Measurements from ENCODE around the gene BTG2. TPM values are rescaled to one million over a fixed set of nuclear protein-coding genes. Genes with fewer than 3 reads are reported as not detected.

BTG2 gene
- total RNA-seq, 1 donor from 2014 or later, result 448 TPM

- TF ChIP-seq CTCF (IDR thresholded peaks at IDR 0.05), result peak; percentile 18
- ChIA-PET POLR2A (interaction anchor here (0.7 to 11.5 kb wide), 6 partner anchors 14 to 146 kb away, joined by 3 to 194 read pairs (median 10); partner anchors contain the start of gene BTG2), CTCF (interaction anchor here (0.8 to 16.5 kb wide), 20 partner anchors 9 to 359 kb away, joined by 3 to 525 read pairs (median 10); partner anchors contain the start of gene BTG2)
- peaks cover 16% of the 10 kb centered on the region for H3K4me1 Mint-ChIP-seq
- H3K27ac Mint-ChIP-seq, result no peak overlapping the region
- no peaks in the 10 kb centered on the region for H3K36me3 Mint-ChIP-seq (ENCODE audit: low read depth)
- intact Hi-C loops (cut with micrococcal nuclease), result no loop called here
- peaks cover 17% of the 10 kb centered on the region for H3K27me3 Mint-ChIP-seq
- H3K9me3 Mint-ChIP-seq, result no peaks in the 10 kb centered on the region
- H3K4me3 Mint-ChIP-seq, result no peak overlapping the region
- DNase-seq (no peak), ATAC-seq (ENCODE audit: low read depth) (peak; percentile 63)
These were observed 37.0 kb downstream of the BTG2 start for GRCh38 chr1:203342192-203342940.

DNA sequence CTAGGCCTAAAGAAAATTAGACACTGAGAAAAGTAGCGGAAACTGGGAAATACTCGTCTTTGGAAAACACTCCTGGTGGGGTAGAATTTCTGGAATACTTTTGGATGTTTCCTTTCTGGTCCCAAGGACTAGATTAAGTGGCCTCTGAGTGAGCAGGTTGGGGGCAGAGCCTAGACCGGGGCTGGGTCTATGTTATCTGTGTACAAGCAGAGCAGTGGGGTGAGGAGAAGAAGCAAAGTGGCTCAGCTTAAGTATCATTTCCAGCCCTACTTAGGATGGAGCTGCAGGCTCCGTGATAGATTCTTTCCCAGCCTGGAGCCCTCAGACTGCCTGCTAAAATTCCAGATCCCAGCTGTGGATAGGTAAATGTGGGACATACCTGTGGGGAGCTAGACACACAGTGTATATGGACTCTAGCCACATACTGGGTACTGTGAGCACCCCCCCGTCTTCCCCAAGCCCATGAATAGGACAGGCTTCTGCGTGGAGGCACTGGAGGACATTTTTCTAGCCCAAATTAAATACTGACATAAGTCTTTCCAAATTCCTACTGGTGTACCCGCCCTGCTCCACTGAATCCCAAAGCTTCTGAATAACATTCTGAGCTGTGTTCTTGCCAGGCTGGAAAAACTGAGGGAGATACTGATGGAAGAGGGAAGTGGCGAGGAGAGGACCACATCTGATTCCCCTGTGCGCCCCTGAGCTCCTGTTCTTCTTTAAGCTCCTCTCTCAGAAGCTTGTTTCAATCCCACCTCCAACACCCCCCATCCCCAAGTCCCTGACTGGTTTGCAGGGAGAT is 38.8 kb downstream of the BTG2 start:
- no peak overlapping the region for H3K27ac Mint-ChIP-seq
- no peaks in the 10 kb centered on the region for H3K9me3 Mint-ChIP-seq
- H3K4me3 Mint-ChIP-seq, result no peak overlapping the region
- ChIA-PET CTCF (interaction anchor here (1.6 to 16.5 kb wide), 4 partner anchors 12 to 143 kb away, joined by 7 to 525 read pairs (median 200); no protein-coding TSS in a partner anchor), POLR2A (interaction anchor here (0.6 kb wide), 1 partner anchor 17 kb away, joined by 3 read pairs; no protein-coding TSS in a partner anchor)
- no peak for DNase-seq
- H3K4me1 Mint-ChIP-seq, result peaks cover 11% of the 10 kb centered on the region
- TF ChIP-seq CTCF (IDR thresholded peaks at IDR 0.05), result no peak
- peaks cover 17% of the 10 kb centered on the region for H3K27me3 Mint-ChIP-seq
- intact Hi-C loops (cut with micrococcal nuclease), result no loop called here
- no peak for ATAC-seq (ENCODE audit: low read depth)
- no peaks in the 10 kb centered on the region for H3K36me3 Mint-ChIP-seq (ENCODE audit: low read depth)

GRCh38 chr1:203346060-203346768 is 40.9 kb downstream of the BTG2 start:
- no peak overlapping the region for H3K4me3 Mint-ChIP-seq
- DNase-seq (no peak), ATAC-seq (ENCODE audit: low read depth) (no peak)
- H3K9me3 Mint-ChIP-seq, result no peaks in the 10 kb centered on the region
- ChIA-PET POLR2A (no interaction called here), CTCF (interaction anchor here (0.5 to 16.5 kb wide), 6 partner anchors 73 to 140 kb away, joined by 3 to 297 read pairs (median 6); no protein-coding TSS in a partner anchor)
- H3K27ac Mint-ChIP-seq, result no peak overlapping the region
- H3K4me1 Mint-ChIP-seq, result peaks cover 5% of the 10 kb centered on the region
- intact Hi-C loops (cut with micrococcal nuclease), result no loop called here
- TF ChIP-seq CTCF (IDR thresholded peaks at IDR 0.05), result no peak
- H3K27me3 Mint-ChIP-seq, result peaks cover 23% of the 10 kb centered on the region
- H3K36me3 Mint-ChIP-seq (ENCODE audit: low read depth), result no peaks in the 10 kb centered on the region

DNA sequence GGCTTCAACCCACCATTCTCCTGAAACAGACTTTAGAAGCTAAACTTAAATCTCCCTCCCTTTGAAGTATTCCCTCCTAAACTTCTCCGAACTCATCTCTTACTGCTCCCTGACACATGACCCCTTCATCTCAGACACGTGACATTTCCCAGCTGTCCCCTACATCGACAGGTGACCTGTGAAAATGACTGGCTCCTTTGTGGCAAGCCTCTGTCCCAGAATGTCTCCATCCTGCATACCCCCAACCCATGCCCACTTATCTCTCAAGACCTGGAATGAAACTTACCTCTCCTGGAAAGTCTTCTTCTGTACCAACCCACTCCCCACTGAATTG is 41.4 kb downstream of the BTG2 start:
- DNase-seq, result no peak
- POLR2A ChIA-PET, result interaction anchor here (0.5 kb wide), 1 partner anchor 89 kb away, joined by 3 read pairs; no protein-coding TSS in a partner anchor
- intact Hi-C loops (cut with micrococcal nuclease), result no loop called here

More for the DNA sequence above, 41.4 kb downstream of the BTG2 start:
- Mint-ChIP-seq H3K9me3 (no peaks in the 10 kb centered on the region), H3K27ac (no peak overlapping the region), H3K4me1 (peaks cover 5% of the 10 kb centered on the region), H3K4me3 (no peak overlapping the region), H3K36me3 (ENCODE audit: low read depth) (no peaks in the 10 kb centered on the region), H3K27me3 (peaks cover 22% of the 10 kb centered on the region)
- TF ChIP-seq CTCF (IDR thresholded peaks at IDR 0.05), result no peak
- CTCF ChIA-PET, result interaction anchor here (0.5 to 16.5 kb wide), 6 partner anchors 74 to 140 kb away, joined by 3 to 297 read pairs (median 6); no protein-coding TSS in a partner anchor
- ATAC-seq (ENCODE audit: low read depth), result no peak

Measured in activated B cell treated with CpG ODN at 0.5 μM for 24 hours (primary cell).